Breast epithelium (tissue), 4 donors: ENCODE results near the gene EIF4G1. TPM values are rescaled to one million over a fixed set of nuclear protein-coding genes. Genes with fewer than 3 reads are reported as not detected.

ENCODE experiments used
- DNase-seq, 2 donors: peaks; one replicate each; pipeline ENCODE4 v3.0.0-alpha.2; 2019; ENCODE audit warnings: low spot score in 2 of 2
- H3K27ac ChIP-seq, 2 donors: fragments of 200-600 bp; sonication (generic) in 1 of 2; one replicate each; pipeline ENCODE4 v1.5.1; 2016 to 2019; ENCODE audit warnings: mild to moderate bottlenecking in 1 of 2
- H3K27me3 ChIP-seq, 2 donors: fragments of 200-600 bp; sonication (generic) in 1 of 2; one replicate each; pipeline versions ENCODE4 v1.5.1 to v1.6.0; 2017 to 2019; ENCODE audit warnings: control low read depth in 1 of 2, mild to moderate bottlenecking in 1 of 2
- H3K36me3 ChIP-seq: fragments of 200-600 bp; one replicate; pipeline ENCODE4 v1.5.1; 2019
- H3K4me1 ChIP-seq, 2 donors: fragments of 200-600 bp; sonication (generic); one replicate each; pipeline ENCODE4 v1.5.1; 2016 to 2019; ENCODE audit warnings: control low read depth in 1 of 2
- H3K4me3 ChIP-seq, 3 donors: fragments of 200-600 bp; sonication (generic); 1 replicate in 2 of 3; 2 replicates in 1 of 3; pipeline ENCODE4 v1.5.1; 2016 to 2019; ENCODE audit warnings: mild to moderate bottlenecking in 3 of 3, moderate library complexity in 2 of 3
- H3K9me3 ChIP-seq, 2 donors: fragments of 200-600 bp; sonication (generic) in 1 of 2; one replicate each; pipeline ENCODE4 v1.5.1; 2016 to 2019; ENCODE audit warnings: control low read depth in 1 of 2
- CTCF ChIP-seq, 3 donors: fragments of 450-650 bp; IDR thresholded peaks; one replicate each; pipeline ENCODE4 v1.5.1; 2016 to 2017; ENCODE audit warnings: antibody characterized with exemption in 3 of 3, mild to moderate bottlenecking in 3 of 3, moderate library complexity in 3 of 3
- POLR2A ChIP-seq: fragments of 450-650 bp; IDR thresholded peaks from one replicate; pipeline ENCODE4 v1.6.1; 2016; ENCODE audit warnings: antibody characterized with exemption, mild to moderate bottlenecking, moderate library complexity
- POLR2AphosphoS5 ChIP-seq, 3 donors: sonication (generic); formaldehyde crosslinking; IDR thresholded peaks; one replicate each; pipeline ENCODE4 v1.6.1; 2017; ENCODE audit warnings: antibody characterized with exemption in 3 of 3
- intact Hi-C: fragments of 100-400 bp; cut with DNase I; formaldehyde crosslinking; loops from one replicate; pipeline ENCODE4 v1.15.1; 2023; ENCODE audit warnings: low total_unique reads
- total RNA-seq, 3 donors: library from RNA; depleted of rRNA; stranded (reverse); fragments of >200 nt; gene quantifications; one replicate each; pipeline ENCODE4 v1.1.0, GENCODE V29; 2016

Gene EIF4G1
- total RNA-seq, 3 donors from 2014 or later = 168 to 202 (median 196) TPM

- TF ChIP-seq POLR2AphosphoS5 (IDR thresholded peaks at IDR 0.05) (no peak), CTCF (IDR thresholded peaks at IDR 0.05) (peak in 2 of 3 donors; percentile 46)
- H3K27ac ChIP-seq = no peak overlapping the region
- H3K27me3 ChIP-seq = no peaks in the 10 kb centered on the region
- DNase-seq = no peak
- H3K36me3 ChIP-seq = no peaks in the 10 kb centered on the region
- intact Hi-C loops = loop anchor here (1.0 kb wide), 1 partner anchor 31 kb away; no protein-coding TSS in a partner anchor
- peak overlapping the region in 1 of 3 donors; percentile 15 for H3K4me3 ChIP-seq
- H3K9me3 ChIP-seq = no peaks in the 10 kb centered on the region
- no peaks in the 10 kb centered on the region for H3K4me1 ChIP-seq
Measured at GRCh38 chr3:184354121-184354728, 39.8 kb downstream of the EIF4G1 start.

GRCh38 chr3:184354754-184355153, 40.3 kb downstream of the EIF4G1 start:
- Histone ChIP-seq H3K4me3 (no peak overlapping the region), H3K4me1 (no peaks in the 10 kb centered on the region), H3K9me3 (no peaks in the 10 kb centered on the region), H3K36me3 (no peaks in the 10 kb centered on the region), H3K27me3 (no peaks in the 10 kb centered on the region), H3K27ac (no peak overlapping the region)
- no peak for DNase-seq
- intact Hi-C loops = loop anchor here (1.0 kb wide), 1 partner anchor 31 kb away; no protein-coding TSS in a partner anchor
- no peak for TF ChIP-seq POLR2AphosphoS5 (IDR thresholded peaks at IDR 0.05)
- no peak for TF ChIP-seq CTCF (IDR thresholded peaks at IDR 0.05)
- TF ChIP-seq POLR2A = no peak

- Histone ChIP-seq H3K9me3 (no peaks in the 10 kb centered on the region), H3K4me1 (peaks cover 0 to 6% of the 10 kb centered on the region in 2 donors), H3K27me3 (no peaks in the 10 kb centered on the region), H3K27ac (no peak overlapping the region), H3K36me3 (no peaks in the 10 kb centered on the region), H3K4me3 (no peak overlapping the region)
- DNase-seq = no peak
- no peak for TF ChIP-seq POLR2AphosphoS5 (IDR thresholded peaks at IDR 0.05)
- no peak for TF ChIP-seq CTCF (IDR thresholded peaks at IDR 0.05)
- no peak for TF ChIP-seq POLR2A
- intact Hi-C loops = no loop called here
Measured at GRCh38 chr3:184355261-184356040, 41.0 kb downstream of the EIF4G1 start.

- DNase-seq = no peak
- H3K27me3 ChIP-seq = no peaks in the 10 kb centered on the region
- no peak for TF ChIP-seq CTCF (IDR thresholded peaks at IDR 0.05)
- no peak overlapping the region for H3K4me3 ChIP-seq
- H3K4me1 ChIP-seq = peaks cover 0 to 10% of the 10 kb centered on the region in 2 donors
- no peak overlapping the region for H3K27ac ChIP-seq
- intact Hi-C loops = no loop called here
- no peaks in the 10 kb centered on the region for H3K9me3 ChIP-seq
- no peaks in the 10 kb centered on the region for H3K36me3 ChIP-seq
Measured at GRCh38 chr3:184357248-184358123, 43.1 kb downstream of the EIF4G1 start.
